ENCODE results near the gene PRR35. TPM values are rescaled to one million over a fixed set of nuclear protein-coding genes. Genes with fewer than 3 reads are reported as not detected.

Gene PRR35
- polyA plus RNA-seq, 1 donor from 2014 or later, result not detected

GRCh38 chr16:572865-573650 lies 12.9 kb downstream of the PRR35 start:
- Histone ChIP-seq H3K9me3 (ENCODE audit: low read length) (no peaks in the 10 kb centered on the region), H4K20me1 (ENCODE audit: insufficient read depth) (no peaks in the 10 kb centered on the region), H3F3A (ENCODE audit: insufficient read depth, low read length, poor library complexity, severe bottlenecking) (no peaks in the 10 kb centered on the region), H3K36me3 (ENCODE audit: insufficient read depth, low read length) (no peaks in the 10 kb centered on the region), H3K4me3 (ENCODE audit: low read length) (no peak overlapping the region), H3K4me2 (ENCODE audit: low read length) (no peak overlapping the region), H3K27me3 (ENCODE audit: insufficient read depth, low read depth, low read length) (no peaks in the 10 kb centered on the region), H3K9me2 (ENCODE audit: insufficient read depth, low read length) (no peaks in the 10 kb centered on the region), H3K27ac (ENCODE audit: low read length) (no peak overlapping the region), H3K9ac (ENCODE audit: low read length) (no peak overlapping the region), H2AFZ (ENCODE audit: low read depth, low read length) (no peak overlapping the region), H3K79me2 (replicated peaks; ENCODE audit: insufficient read depth, low read length) (peaks cover 15% of the 10 kb centered on the region)
- TF ChIP-seq SMC3 (conservative IDR thresholded peaks at IDR 0.05; ENCODE audit: poor library complexity), result no peak
- TF ChIP-seq EZH2 (IDR thresholded peaks at IDR 0.05; ENCODE audit: borderline replicate concordance, insufficient read depth, low read length, poor library complexity, severe bottlenecking), result no peak
- TF ChIP-seq RAD21 (conservative IDR thresholded peaks at IDR 0.05), result no peak
- TF ChIP-seq POLR2AphosphoS5 (IDR thresholded peaks at IDR 0.05), result no peak

GRCh38 chr16:574021-574760 lies 14.0 kb downstream of the PRR35 start:
- H4K20me1 ChIP-seq (ENCODE audit: insufficient read depth), result no peaks in the 10 kb centered on the region
- peaks cover 12% of the 10 kb centered on the region for H3K79me2 ChIP-seq (replicated peaks; ENCODE audit: insufficient read depth, low read length)
- no peaks in the 10 kb centered on the region for H3K9me2 ChIP-seq (ENCODE audit: insufficient read depth, low read length)
- no peak for TF ChIP-seq EP300 (conservative IDR thresholded peaks at IDR 0.05; ENCODE audit: poor library complexity, severe bottlenecking)
- no peak for TF ChIP-seq TAF1 (IDR thresholded peaks at IDR 0.05; ENCODE audit: low read depth)
- TF ChIP-seq REST (IDR thresholded peaks at IDR 0.05; ENCODE audit: borderline replicate concordance), result no peak
- TF ChIP-seq RAD21 (conservative IDR thresholded peaks at IDR 0.05), result no peak
- no peak for TF ChIP-seq CTCF (IDR thresholded peaks at IDR 0.05; ENCODE audit: poor library complexity, severe bottlenecking)
- TF ChIP-seq MXI1 (conservative IDR thresholded peaks at IDR 0.05; ENCODE audit: poor library complexity, severe bottlenecking), result no peak
- no peak for TF ChIP-seq EZH2 (IDR thresholded peaks at IDR 0.05; ENCODE audit: borderline replicate concordance, insufficient read depth, low read length, poor library complexity, severe bottlenecking)
- no peak for TF ChIP-seq POLR2AphosphoS5 (IDR thresholded peaks at IDR 0.05)
- TF ChIP-seq SMC3 (conservative IDR thresholded peaks at IDR 0.05; ENCODE audit: poor library complexity), result no peak
- no peak overlapping the region for H2AFZ ChIP-seq (ENCODE audit: low read depth, low read length)
- H3K9ac ChIP-seq (ENCODE audit: low read length), result no peak overlapping the region
- H3K27ac ChIP-seq (ENCODE audit: low read length), result no peak overlapping the region
- H3K4me3 ChIP-seq (ENCODE audit: low read length), result no peak overlapping the region
- H3K4me2 ChIP-seq (ENCODE audit: low read length), result no peak overlapping the region
- no peaks in the 10 kb centered on the region for H3F3A ChIP-seq (ENCODE audit: insufficient read depth, low read length, poor library complexity, severe bottlenecking)
- no peaks in the 10 kb centered on the region for H3K9me3 ChIP-seq (ENCODE audit: low read length)
- no peaks in the 10 kb centered on the region for H3K36me3 ChIP-seq (ENCODE audit: insufficient read depth, low read length)
- no peaks in the 10 kb centered on the region for H3K27me3 ChIP-seq (ENCODE audit: insufficient read depth, low read depth, low read length)
